ENCODE data around the gene LGALS1.
"Not testable (repeated sequence)": the region's sequence is repeated elsewhere in the genome, so short reads cannot be mapped to it uniquely, and the experiment has no call there.

The LGALS1 gene

DNA sequence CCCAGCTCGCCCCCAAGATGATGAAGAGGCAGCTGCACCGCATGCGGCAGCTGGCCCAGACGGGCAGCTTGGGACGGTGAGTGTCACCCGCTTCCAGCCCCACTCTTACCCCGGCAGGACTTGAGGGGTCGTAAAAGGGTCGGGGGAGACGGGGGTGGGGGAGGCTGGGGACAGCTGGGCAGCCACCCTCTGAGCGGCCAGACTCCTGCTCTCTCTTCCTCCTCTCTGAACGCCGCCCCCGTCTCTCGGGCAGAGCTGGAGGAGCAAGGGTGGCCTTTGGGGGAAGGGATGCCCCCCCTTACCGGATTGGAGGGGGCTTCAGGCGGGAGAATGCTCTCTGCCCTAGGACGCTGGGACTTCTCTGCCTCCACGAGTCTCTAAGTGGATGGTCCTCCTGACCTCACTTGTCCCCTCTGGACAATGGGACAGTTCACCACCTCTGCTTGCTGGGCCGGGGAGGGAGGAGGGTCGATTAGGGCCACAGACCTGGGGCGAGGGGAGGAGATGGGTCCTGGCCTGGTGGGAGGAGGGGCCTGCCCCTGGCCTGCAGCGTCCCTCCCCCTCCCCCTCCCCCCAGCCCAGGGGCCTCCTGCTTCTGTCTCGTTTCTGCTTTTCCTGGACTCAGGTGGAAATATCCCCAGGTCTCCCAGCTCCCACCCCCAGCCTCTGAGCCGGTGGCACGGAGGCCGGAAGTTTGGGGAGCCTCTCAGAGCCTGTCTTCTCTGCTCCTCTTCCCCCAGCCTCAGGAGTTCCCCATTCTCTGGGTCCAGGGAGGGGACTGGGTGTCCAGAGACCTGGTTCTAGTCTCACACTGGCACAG, 35.5 kb upstream of the LGALS1 start:
- DNase-seq: no peak

DNA sequence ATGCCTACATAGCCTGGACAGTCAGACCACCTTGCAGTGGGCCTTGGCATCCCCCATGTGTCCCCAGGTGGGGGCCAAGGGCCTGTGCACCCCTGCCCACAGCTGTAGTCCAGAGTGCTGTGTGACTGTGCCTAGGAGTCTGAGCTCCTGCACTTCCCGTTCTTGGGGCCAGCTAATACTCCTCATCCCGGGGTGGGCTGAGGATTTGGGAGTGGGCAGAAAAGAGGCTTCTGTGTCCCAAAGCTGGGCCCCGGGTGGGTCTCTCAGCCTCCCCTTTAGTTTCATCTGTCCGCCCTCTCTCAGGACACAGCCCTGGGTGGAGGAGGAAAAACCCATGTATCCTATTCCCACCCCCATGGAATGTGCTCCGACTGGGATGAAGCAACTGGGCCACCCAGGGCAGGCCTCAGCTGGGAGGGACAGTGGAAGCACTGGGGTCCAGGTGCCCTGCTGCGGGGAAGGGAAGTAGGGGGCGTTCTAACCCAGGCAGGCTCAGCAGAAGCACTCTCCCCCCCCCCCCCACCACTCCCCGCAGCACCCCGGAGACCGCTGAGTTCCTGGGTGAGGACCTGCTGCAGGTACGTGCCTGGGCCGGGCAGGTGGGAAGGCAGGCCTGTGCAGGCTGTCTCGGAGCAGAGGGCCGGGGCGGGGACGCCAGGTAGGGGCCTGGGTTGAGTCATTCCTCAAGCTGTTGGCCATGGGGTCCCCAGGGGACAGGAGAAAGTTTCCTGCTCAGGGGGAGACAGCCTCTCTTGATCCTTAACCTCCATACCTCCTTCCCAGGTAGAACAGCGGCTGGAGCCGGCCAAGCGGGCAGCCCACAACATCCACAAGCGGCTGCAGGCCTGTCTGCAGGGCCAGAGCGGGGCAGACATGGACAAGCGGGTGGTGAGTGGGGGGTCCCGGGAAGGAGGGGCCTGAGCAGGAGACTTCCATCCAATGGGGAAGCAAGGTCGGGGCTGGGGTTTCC, 34.6 kb upstream of the LGALS1 start:
- DNase-seq: no peak

DNA sequence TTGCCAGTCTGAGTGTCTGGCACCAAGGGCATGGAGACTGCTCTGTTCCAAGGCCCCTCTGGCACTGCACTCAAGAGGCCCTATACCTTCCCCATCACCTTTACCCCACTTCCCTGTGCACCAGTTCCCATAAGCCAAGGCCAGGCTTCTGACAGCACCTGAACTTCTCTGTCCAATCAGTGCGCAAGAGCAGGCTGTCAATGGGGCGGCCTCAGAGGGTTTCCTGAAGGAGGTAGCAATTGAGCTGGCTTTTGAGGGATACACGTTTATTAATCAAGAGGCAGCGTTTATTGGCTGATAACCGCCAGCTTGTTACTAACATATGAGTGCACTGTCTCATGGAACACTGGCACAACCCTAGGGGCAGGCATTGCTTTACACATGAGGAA, 33.9 kb upstream of the LGALS1 start:
- no peak for DNase-seq

DNA sequence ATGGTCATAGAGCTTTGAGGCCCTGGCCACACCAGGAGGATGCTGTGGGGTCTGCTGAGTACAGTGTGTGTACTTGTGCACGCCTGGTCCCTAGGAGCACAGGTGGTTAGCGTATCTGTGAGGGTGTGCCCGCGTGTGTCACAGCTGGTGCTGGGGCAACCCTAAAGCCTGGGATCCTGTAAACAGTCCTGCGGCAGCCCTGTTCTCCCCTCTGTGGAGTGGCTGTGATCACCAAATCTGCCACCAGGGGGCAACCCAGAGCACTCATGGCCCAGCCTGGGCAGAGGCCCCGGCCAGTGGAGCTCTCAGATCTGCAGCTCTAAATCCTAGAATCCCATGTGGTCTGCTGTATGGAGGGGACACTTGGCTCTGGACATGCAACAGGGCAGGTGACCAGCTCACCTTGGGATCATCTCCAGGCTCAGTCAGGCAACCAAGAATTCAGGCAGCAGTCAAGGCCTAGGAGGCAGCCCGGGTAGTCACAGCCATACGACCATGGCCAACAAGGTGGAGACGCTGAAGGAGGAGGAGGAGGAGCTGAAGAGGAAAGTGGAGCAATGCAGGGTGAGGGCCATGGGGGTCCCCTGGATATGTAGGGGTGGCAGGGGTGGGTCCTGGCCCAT, 32.1 kb upstream of the LGALS1 start:
- peak; percentile 89 for DNase-seq

DNA sequence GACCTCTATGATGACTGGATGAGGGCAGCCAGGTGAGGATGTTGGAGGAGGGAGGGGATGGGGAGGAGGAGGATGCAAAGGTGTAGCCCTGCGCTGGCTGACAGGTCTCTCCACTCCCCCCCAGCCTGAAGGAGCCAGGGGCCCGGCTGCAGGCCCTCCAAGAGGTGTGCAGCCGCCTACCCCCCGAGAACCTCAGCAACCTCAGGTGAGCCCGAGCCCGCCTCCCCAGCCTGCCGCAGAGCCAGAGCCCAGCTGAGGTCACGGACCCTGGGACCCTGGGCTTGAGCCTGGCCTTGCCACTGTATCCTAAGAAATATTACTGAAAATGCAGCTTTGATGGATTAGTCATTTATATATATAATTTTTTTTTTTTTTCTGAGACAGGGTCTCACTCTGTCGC, 28.1 kb upstream of the LGALS1 start:
- DNase-seq: no peak

DNA sequence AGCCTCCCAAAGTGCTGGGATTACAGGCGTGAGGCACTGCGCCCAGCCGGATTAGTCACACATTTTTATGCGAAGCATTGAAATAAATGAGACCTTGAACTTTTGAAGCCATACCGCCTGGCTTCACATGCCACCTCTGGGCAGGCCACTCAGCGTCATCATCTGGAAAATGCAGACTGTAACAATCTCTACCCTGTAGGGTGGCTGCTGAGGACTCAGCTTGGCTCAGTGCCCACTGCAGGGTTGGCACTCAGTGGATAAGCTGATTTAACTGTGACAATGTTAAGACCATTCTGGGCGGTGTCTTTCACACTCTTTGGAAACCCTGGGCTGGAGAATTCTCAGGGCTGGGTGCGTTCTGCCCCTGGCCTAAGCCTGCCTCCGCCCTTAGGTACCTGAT, 27.5 kb upstream of the LGALS1 start:
- DNase-seq: no peak

DNA sequence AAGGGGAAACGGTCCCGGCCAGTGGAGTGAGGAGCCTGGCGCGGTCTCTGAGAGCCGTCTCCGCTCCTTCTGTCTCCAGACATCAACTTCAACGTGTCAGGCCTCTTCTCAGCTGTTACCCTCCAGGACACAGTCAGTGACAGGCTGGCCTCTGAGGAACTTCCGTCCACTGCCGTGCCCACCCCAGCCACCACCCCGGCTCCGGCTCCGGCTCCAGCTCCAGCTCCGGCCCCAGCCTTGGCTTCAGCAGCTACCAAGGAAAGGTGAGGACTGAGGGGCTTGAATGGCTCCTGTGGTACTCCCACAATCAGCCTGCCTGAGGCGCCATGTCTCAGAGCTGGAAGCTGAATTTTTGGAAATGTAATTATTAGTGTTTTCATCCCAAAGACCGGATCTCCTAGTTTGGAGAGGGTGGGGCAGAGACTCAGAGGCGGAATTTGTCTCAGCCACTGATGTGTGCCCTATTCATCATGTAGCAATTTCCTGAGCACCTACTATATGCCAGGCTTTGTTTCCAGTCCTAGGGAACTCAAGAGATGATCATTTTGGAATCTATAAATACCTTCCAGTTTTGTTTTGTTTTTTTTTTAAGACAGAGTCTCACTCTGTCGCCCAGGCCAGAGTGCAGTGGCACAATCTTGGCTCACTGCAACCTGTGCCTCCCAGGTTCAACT, 24.8 kb upstream of the LGALS1 start:
- no peak for DNase-seq

DNA sequence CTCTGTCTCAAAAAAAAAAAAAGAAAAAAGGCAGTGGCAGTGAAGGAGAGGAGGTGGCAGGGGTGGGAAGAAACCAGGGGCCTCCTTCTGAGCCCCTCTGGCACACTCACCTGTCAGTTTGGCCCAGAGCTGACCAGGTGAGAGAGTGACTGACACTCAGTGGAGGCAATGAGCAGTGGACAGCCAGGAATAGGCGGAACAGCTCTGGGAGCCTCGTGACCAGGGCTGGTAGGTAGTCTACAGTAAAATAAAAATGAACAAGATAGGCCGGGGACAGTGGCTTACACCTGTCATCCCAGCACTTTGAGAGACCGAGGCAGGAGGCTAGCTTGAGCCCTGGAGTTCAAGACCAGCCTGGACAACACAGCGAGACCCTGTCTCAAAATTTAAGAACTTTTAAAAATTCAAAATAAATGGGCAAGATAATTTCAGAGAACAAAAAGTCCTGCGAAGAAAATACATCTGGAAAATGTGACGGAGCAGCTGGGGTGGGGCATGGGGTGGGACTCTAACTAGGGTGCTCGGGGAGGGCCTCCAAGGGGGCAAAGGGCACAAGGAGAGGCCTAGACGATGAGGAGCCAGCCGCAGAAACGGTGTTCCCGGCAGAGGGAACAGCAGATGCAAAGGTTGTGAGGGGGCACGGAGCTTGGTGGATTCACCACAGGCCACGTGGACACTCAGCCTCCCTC, 20.7 kb upstream of the LGALS1 start:
- DNase-seq: no peak

DNA sequence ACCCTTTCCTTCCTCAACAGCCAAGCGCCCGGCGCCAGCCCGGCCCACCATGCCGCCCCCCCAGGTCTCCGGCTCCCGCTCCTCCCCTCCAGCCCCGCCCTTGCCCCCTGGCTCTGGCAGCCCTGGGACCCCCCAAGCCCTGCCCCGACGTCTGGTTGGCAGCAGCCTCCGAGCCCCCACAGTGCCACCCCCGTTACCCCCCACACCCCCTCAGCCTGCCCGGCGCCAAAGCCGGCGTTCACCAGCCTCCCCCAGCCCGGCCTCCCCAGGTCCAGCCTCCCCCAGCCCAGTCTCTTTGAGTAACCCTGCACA, 20.2 kb upstream of the LGALS1 start:
- DNase-seq: no peak

DNA sequence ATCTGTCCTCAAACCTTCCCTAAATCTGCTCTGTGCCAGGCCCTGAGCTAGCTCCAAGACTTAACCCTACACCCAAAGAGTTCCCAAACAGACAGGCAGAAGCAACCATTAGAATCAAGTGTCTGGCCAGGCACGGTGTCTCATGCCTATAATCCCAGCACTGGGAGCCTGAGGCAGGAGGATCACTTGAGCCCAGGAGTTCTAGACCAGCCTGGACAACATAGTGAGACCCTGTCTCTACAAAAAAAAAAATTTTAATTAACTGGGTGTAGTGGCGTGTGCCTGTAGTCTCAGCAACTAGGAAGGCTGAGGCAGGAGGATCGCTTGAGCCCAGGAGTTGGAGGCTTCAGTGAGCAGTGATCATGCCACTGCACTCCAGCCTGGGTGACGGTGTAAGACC, 18.9 kb upstream of the LGALS1 start:
- DNase-seq: not testable (repeated sequence)

DNA sequence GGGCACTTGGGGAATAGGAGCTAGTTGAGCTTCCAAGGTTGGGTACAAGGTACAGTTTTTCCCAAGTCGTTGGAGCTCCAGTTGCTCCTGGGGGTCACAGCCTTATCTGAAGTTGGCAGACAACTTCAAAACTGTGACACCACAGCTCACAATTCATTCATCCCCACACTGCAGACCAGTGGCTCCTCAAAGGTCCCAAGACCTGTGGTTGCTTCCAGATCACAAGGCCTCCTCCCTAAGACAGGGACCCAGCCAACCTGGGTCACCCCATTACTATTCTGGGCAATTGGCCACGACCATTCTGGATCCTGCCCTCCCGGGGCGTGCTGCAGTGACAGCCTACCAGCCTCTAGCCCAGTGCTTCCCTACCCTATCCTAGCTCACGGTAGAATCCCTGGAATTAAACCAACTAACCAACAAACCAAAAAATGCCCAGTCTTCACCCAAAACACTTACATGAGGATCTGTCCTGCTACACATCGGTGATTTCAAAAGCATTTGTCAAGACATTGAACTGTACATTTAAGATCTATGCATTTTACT, 17.8 kb upstream of the LGALS1 start:
- DNase-seq: no peak

DNA sequence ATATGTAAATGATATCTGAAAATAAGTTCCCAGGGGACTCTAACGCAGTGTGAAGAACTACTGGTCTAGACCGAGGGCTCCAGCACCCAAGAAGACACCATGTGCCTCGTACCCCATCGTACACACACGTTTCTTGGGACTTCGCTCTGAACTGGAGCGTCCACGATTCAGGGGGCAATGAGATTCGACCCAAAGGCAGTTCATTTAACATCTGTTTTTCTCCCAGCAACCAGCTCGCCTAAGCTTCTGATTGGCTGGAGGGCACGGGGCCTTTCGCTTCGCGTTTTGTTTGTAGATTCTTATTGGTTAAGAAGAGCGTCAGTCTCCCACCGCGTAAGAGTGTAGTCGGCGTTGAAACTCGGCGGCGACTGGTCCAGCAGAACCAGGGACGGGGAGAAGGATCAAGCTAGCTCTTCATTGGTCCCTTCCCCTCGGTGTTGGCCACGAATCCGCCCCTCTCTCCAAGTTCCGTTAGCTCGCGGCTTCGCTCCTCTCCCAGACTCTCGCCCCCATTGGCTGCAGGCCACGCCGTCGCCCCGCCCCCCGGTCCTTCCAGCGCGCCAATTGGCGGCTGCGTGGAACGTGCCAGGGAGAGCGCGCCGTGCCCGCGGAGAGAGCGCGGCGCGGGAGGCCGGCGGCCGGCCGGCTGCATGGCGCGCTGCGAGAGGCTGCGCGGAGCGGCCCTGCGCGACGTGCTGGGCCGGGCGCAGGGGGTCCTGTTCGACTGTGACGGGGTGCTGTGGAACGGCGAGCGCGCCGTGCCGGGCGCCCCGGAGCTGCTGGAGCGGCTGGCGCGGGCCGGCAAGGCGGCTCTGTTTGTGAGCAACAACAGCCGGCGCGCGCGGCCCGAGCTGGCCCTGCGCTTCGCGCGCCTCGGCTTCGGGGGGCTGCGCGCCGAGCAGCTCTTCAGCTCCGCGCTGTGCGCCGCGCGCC, 17.0 kb upstream of the LGALS1 start, which contains the start of gene PDXP:
PDXP (plus strand) TSS at position 591 of the 933 bp plus-strand sequence; CDS start at position 651, 60 bp downstream.
- DNase-seq: peak; percentile 97

DNA sequence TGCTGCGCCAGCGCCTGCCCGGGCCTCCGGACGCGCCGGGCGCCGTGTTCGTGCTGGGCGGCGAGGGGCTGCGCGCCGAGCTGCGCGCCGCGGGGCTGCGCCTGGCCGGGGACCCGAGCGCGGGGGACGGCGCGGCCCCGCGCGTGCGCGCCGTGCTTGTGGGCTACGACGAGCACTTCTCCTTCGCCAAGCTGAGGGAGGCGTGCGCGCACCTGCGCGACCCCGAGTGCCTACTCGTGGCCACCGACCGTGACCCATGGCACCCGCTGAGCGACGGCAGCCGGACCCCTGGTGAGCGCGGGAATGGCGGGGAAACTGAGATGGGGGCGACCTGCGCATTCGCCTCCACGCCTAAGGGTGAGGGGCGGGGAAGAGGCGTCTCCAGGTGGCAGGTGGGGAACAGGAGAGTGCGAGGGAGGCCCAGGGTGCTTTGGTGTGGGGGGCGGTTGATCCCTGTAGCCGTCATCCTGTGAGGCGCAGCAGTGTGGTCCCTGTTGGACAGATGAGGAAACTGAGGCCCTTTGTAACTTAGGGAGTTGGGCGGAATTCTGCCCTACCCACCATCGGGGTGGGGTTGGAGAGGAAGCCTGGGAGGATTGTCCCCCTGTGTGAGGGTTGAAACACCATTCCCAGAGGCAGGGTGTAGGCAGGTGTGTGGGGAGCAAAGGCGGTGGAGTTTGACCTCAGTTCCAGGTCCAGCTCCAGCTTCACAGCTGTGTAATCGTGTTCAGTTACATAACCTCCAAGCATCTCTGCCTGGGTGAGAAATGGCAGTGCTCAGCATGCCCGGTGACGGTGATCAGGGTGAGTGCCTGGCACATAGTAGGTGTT, 16.2 kb upstream of the LGALS1 start:
- DNase-seq: no peak

DNA sequence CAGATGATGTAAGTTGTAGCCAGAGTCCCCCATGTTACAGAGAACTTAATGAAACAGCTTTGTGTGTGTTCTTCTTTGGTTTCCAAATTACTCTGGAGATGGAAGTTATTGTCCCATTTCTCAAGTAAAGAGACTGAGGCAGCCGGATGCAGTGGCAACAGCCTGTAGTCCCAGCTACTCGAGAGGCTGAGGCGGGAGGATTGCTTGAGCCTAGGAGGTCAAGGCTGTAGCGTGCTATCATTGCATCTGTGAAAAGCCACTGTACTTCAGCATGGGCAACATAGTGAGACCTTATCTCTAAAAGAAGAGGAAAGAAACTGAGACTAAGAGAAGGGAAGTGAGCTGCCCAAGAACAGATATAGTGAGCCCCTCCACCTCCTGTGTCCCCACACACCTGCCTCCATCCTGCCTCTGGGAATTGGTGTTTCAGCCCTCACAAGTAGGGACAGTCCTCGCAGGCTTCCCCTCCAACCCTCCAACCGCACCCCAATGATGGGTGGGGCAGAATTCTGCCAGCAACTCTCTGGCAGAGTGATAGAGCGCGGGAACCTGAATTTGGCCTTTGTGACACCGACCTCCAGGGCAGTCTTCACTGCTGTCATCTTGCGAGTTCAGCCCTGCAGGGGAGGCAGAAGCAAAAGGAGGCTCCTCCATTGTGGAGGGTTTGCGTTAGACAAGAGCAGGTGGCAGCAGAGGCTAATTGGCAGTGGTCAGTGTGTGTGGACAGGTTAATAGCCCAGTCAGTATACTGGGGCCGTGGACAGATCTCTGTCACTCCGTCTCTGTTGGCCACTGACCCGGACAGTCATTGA, 15.3 kb upstream of the LGALS1 start:
- no peak for DNase-seq

DNA sequence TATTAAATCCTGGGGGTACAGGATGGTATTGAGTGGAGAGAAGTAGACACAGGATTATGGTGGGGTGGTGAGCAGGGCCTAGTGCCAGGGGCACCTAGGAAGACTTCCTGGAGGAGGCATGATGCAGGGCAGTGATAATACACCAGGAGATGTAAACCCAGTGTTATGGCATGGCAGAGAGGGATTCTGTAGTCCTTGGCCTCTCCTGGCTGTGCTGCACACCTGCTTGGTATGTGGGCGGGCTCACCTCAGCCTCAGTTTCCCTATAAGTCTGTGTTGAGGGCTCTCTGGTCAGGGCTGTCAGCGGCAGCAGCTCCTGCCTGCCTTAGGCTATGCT, 14.8 kb upstream of the LGALS1 start:
- DNase-seq: no peak

DNA sequence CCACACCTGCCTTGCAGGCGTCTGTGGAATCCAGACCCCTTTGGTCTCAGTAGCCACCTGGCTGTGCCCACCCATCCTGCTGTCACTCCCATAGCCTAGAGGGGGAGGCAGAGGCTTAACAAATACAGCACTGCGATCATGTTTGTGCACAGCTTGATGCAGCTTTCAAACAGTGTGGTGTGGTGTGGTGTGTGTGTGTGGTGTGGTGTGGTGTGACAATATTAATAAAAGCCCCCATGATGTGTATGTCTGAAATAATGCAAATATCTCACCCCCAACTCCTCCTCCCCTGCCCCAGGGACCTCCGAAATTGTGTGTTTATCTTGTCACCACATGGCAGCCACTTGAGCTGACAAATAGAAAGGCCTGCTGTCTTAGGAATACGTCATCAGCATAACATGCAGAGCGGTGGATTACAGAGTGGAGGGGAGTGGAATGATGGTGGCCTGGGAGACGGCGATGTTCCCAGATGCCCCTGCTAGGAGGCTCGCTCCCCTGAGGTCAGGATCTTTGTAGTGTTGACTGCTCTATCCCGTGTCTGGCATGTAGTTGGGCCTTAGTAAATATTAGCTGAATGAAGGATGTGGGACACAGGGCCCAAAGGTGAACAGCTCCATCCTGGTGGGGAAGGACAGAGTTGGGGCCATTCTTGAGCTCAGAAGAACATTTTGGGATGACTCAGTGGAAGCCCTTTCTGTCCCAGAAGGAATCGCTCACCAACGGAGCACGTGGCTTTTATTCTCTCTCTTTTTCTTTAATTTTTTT, 14.1 kb upstream of the LGALS1 start:
- peak; percentile 79 for DNase-seq

DNA sequence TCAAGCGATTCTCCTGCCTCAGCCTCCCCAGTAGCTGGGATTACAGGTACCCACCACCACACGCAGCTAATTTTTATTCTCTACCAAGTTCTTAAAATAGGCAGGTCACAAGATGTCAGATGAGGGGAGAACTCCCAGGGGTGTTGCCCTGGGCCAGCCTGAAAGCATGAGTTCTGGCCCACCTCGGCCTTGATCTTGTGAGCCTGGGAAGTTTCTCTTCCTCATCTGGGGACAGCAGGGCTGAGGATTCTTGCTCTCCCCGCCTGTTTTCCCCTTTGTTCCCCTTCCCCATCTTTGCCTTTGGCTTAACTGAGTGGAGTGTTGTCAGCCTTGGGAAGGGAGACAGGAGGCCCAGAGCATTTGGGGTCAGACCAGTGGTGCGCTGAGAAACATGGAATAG, 13.4 kb upstream of the LGALS1 start:
- DNase-seq: no peak

DNA sequence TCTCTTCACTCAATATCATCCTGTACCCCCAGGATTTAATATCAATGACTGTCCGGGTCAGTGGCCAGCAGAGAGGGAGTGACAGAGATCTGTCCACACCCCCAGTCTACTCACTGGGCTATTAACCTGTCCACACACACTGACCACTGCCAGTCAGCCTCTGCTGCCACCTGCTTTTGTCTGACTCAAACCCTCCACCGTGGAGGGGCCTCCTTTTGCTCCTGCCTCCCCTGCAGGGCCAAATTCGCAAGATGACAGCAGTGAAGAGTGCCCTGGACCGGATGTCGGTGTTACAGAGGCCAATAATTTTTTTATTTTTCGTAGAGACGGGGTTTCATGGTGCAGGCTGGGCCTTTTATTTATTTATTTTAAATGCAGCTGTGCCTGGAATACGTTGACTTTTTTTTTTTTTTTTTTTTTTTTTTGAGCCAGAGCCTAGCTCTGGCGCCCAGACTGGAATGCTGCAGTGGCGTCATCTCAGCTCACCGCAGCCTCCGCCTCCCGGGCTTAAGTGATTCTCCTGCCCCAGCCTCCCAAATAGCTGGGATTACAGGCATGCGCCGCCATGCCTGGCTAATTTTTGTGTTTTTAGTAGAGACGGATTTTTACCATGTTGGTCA, 11.8 kb upstream of the LGALS1 start:
- DNase-seq: no peak
